ENCODE results near the gene GAL.

GAL gene

GRCh38 chr11:68711114-68711513 lies 26.8 kb downstream of the GAL start:
- no peak overlapping the region for H3K27ac ChIP-seq (replicated peaks; ENCODE audit: low read length)
- H3K79me1 ChIP-seq (ENCODE audit: low read depth, low read length) = no peaks in the 10 kb centered on the region
- H4K91ac ChIP-seq (ENCODE audit: low read depth, low read length, poor library complexity) = no peak overlapping the region
- no peak overlapping the region for H4K8ac ChIP-seq (ENCODE audit: low read depth, low read length)
- peak overlapping the region; percentile 64 for H3K9ac ChIP-seq (ENCODE audit: low read depth, low read length, poor library complexity)
- H3K4ac ChIP-seq (ENCODE audit: low read length) = no peak overlapping the region
- peaks cover 0 to 38% (median 13%) of the 10 kb centered on the region in 3 experiments for H3K27me3 ChIP-seq (ENCODE audit: control insufficient read depth in 3 of 3, insufficient read depth in 3 of 3, low read depth in 1 of 3, low read length in 3 of 3)
- peaks cover 15 to 22% of the 10 kb centered on the region in 2 donors for H3K4me1 ChIP-seq (ENCODE audit: control insufficient read depth in 2 of 2, insufficient read depth in 1 of 2, low read depth in 1 of 2, low read length in 2 of 2)
- H2AFZ ChIP-seq (ENCODE audit: low read length) = no peak overlapping the region
- no peak overlapping the region for H3K4me3 ChIP-seq (ENCODE audit: low read length in 2 of 2)
- H2BK120ac ChIP-seq (ENCODE audit: low read depth, low read length) = no peak overlapping the region
- no peaks in the 10 kb centered on the region for H3K36me3 ChIP-seq (replicated peaks in 1 of 2; ENCODE audit: control insufficient read depth in 2 of 2, insufficient read depth in 2 of 2, low read length in 2 of 2)
- WGBS, 2 donors (ENCODE audit: extremely low coverage in 2 of 2, insufficient read length in 2 of 2, insufficient replicate concordance in 1 of 2) = 100% methylated on average over 3 to 6 of the region's 8 CpGs
- H3K4me2 ChIP-seq (ENCODE audit: insufficient read depth, low read length, poor library complexity, severe bottlenecking) = no peak overlapping the region
- H2BK15ac ChIP-seq (ENCODE audit: low read length) = no peak overlapping the region
- no peak overlapping the region for H2AK5ac ChIP-seq (ENCODE audit: low read depth, low read length)
- H3K14ac ChIP-seq (ENCODE audit: low read length) = peak overlapping the region; percentile 59
- peaks cover 0 to 3% of the 10 kb centered on the region in 2 donors for H3K9me3 ChIP-seq (replicated peaks in 1 of 2; ENCODE audit: control insufficient read depth in 2 of 2, insufficient read depth in 1 of 2, low read depth in 1 of 2, low read length in 2 of 2)
- H3K18ac ChIP-seq (ENCODE audit: low read length) = no peak overlapping the region
- no peak overlapping the region for H3K23ac ChIP-seq (ENCODE audit: low read depth, low read length, poor library complexity)
- H2BK5ac ChIP-seq (ENCODE audit: low read length) = no peak overlapping the region
- no peak for DNase-seq (ENCODE audit: low spot score)
- no peak overlapping the region for H2BK12ac ChIP-seq (ENCODE audit: low read length)

GRCh38 chr11:68714060-68714856 lies 29.9 kb downstream of the GAL start:
- no peak for DNase-seq (ENCODE audit: low spot score)
- no peak overlapping the region for H3K4ac ChIP-seq (ENCODE audit: low read length)
- no peak overlapping the region for H2BK5ac ChIP-seq (ENCODE audit: low read length)
- H3K9me3 ChIP-seq (replicated peaks in 1 of 2; ENCODE audit: control insufficient read depth in 2 of 2, insufficient read depth in 1 of 2, low read depth in 1 of 2, low read length in 2 of 2) = peaks cover 3 to 5% of the 10 kb centered on the region in 2 donors
- peaks cover 8 to 13% of the 10 kb centered on the region in 2 donors for H3K4me1 ChIP-seq (ENCODE audit: control insufficient read depth in 2 of 2, insufficient read depth in 1 of 2, low read depth in 1 of 2, low read length in 2 of 2)
- H3K4me3 ChIP-seq (ENCODE audit: low read length in 2 of 2) = no peak overlapping the region
- no peaks in the 10 kb centered on the region for H3K36me3 ChIP-seq (replicated peaks in 1 of 2; ENCODE audit: control insufficient read depth in 2 of 2, insufficient read depth in 2 of 2, low read length in 2 of 2)
- H3K23ac ChIP-seq (ENCODE audit: low read depth, low read length, poor library complexity) = no peak overlapping the region
- H3K9ac ChIP-seq (ENCODE audit: low read depth, low read length, poor library complexity) = no peak overlapping the region
- H3K79me1 ChIP-seq (ENCODE audit: low read depth, low read length) = no peaks in the 10 kb centered on the region
- no peak overlapping the region for H2BK15ac ChIP-seq (ENCODE audit: low read length)
- no peak overlapping the region for H4K8ac ChIP-seq (ENCODE audit: low read depth, low read length)
- no peak overlapping the region for H3K27ac ChIP-seq (replicated peaks; ENCODE audit: low read length)
- H3K14ac ChIP-seq (ENCODE audit: low read length) = no peak overlapping the region
- no peak overlapping the region for H2AFZ ChIP-seq (ENCODE audit: low read length)
- no peak overlapping the region for H3K4me2 ChIP-seq (ENCODE audit: insufficient read depth, low read length, poor library complexity, severe bottlenecking)
- 100% methylated on average over 1 of the region's 23 CpGs; no CpG with 5 or more reads in 1 of the 2 donors for whole genome bisulfite sequencing, 2 donors (ENCODE audit: extremely low coverage in 2 of 2, insufficient read length in 2 of 2, insufficient replicate concordance in 1 of 2)
- H2BK12ac ChIP-seq (ENCODE audit: low read length) = no peak overlapping the region
- no peak overlapping the region for H2BK120ac ChIP-seq (ENCODE audit: low read depth, low read length)
- H3K27me3 ChIP-seq (ENCODE audit: control insufficient read depth in 3 of 3, insufficient read depth in 3 of 3, low read depth in 1 of 3, low read length in 3 of 3) = peaks cover 0 to 32% (median 7%) of the 10 kb centered on the region in 3 experiments
- H2AK5ac ChIP-seq (ENCODE audit: low read depth, low read length) = no peak overlapping the region
- no peak overlapping the region for H4K91ac ChIP-seq (ENCODE audit: low read depth, low read length, poor library complexity)
- no peak overlapping the region for H3K18ac ChIP-seq (ENCODE audit: low read length)

GRCh38 chr11:68715456-68716122 lies 31.2 kb downstream of the GAL start:
- WGBS, 2 donors (ENCODE audit: extremely low coverage in 2 of 2, insufficient read length in 2 of 2, insufficient replicate concordance in 1 of 2) = no CpG with 5 or more reads among the region's 11 CpGs

GRCh38 chr11:68721075-68721474 lies 36.7 kb downstream of the GAL start:
- peak overlapping the region in 1 of 2 donors; percentile 34 for H3K4me3 ChIP-seq (ENCODE audit: low read length in 2 of 2)
- DNase-seq (ENCODE audit: low spot score) = no peak
- no peaks in the 10 kb centered on the region for H3K36me3 ChIP-seq (replicated peaks in 1 of 2; ENCODE audit: control insufficient read depth in 2 of 2, insufficient read depth in 2 of 2, low read length in 2 of 2)
- H3K79me1 ChIP-seq (ENCODE audit: low read depth, low read length) = no peaks in the 10 kb centered on the region
- no peaks in the 10 kb centered on the region for H3K4me1 ChIP-seq (ENCODE audit: control insufficient read depth in 2 of 2, insufficient read depth in 1 of 2, low read depth in 1 of 2, low read length in 2 of 2)
- H2AFZ ChIP-seq (ENCODE audit: low read length) = no peak overlapping the region
- H3K23ac ChIP-seq (ENCODE audit: low read depth, low read length, poor library complexity) = no peak overlapping the region
- H2BK15ac ChIP-seq (ENCODE audit: low read length) = no peak overlapping the region
- H3K4ac ChIP-seq (ENCODE audit: low read length) = no peak overlapping the region
- no peak overlapping the region for H2BK120ac ChIP-seq (ENCODE audit: low read depth, low read length)
- no peak overlapping the region for H3K27ac ChIP-seq (replicated peaks; ENCODE audit: low read length)
- no CpG with 5 or more reads among the region's 2 CpGs for WGBS, 2 donors (ENCODE audit: extremely low coverage in 2 of 2, insufficient read length in 2 of 2, insufficient replicate concordance in 1 of 2)
- H3K4me2 ChIP-seq (ENCODE audit: insufficient read depth, low read length, poor library complexity, severe bottlenecking) = no peak overlapping the region
- no peak overlapping the region for H2BK12ac ChIP-seq (ENCODE audit: low read length)
- peaks cover 0 to 4% (median 0%) of the 10 kb centered on the region in 3 experiments for H3K27me3 ChIP-seq (ENCODE audit: control insufficient read depth in 3 of 3, insufficient read depth in 3 of 3, low read depth in 1 of 3, low read length in 3 of 3)
- H3K9ac ChIP-seq (ENCODE audit: low read depth, low read length, poor library complexity) = no peak overlapping the region
- peaks cover 2 to 10% of the 10 kb centered on the region in 2 donors for H3K9me3 ChIP-seq (replicated peaks in 1 of 2; ENCODE audit: control insufficient read depth in 2 of 2, insufficient read depth in 1 of 2, low read depth in 1 of 2, low read length in 2 of 2)
- no peak overlapping the region for H3K18ac ChIP-seq (ENCODE audit: low read length)
- no peak overlapping the region for H2BK5ac ChIP-seq (ENCODE audit: low read length)
- no peak overlapping the region for H4K91ac ChIP-seq (ENCODE audit: low read depth, low read length, poor library complexity)
- H2AK5ac ChIP-seq (ENCODE audit: low read depth, low read length) = no peak overlapping the region
- H3K14ac ChIP-seq (ENCODE audit: low read length) = no peak overlapping the region
- no peak overlapping the region for H4K8ac ChIP-seq (ENCODE audit: low read depth, low read length)

More at GRCh38 chr11:68715456-68716122, 31.2 kb downstream of the GAL start:
- no peak overlapping the region for H3K4me3 ChIP-seq (ENCODE audit: low read length in 2 of 2)
- H3K4me2 ChIP-seq (ENCODE audit: insufficient read depth, low read length, poor library complexity, severe bottlenecking) = no peak overlapping the region
- no peak overlapping the region for H3K27ac ChIP-seq (replicated peaks; ENCODE audit: low read length)
- H2BK12ac ChIP-seq (ENCODE audit: low read length) = no peak overlapping the region
- H3K36me3 ChIP-seq (replicated peaks in 1 of 2; ENCODE audit: control insufficient read depth in 2 of 2, insufficient read depth in 2 of 2, low read length in 2 of 2) = no peaks in the 10 kb centered on the region
- no peak overlapping the region for H2BK120ac ChIP-seq (ENCODE audit: low read depth, low read length)
- H3K4me1 ChIP-seq (ENCODE audit: control insufficient read depth in 2 of 2, insufficient read depth in 1 of 2, low read depth in 1 of 2, low read length in 2 of 2) = peaks cover 3 to 11% of the 10 kb centered on the region in 2 donors
- no peak overlapping the region for H3K14ac ChIP-seq (ENCODE audit: low read length)
- no peak overlapping the region for H2BK15ac ChIP-seq (ENCODE audit: low read length)
- peaks cover 0 to 26% (median 5%) of the 10 kb centered on the region in 3 experiments for H3K27me3 ChIP-seq (ENCODE audit: control insufficient read depth in 3 of 3, insufficient read depth in 3 of 3, low read depth in 1 of 3, low read length in 3 of 3)
- no peak overlapping the region for H3K9ac ChIP-seq (ENCODE audit: low read depth, low read length, poor library complexity)
- H3K18ac ChIP-seq (ENCODE audit: low read length) = no peak overlapping the region
- H3K79me1 ChIP-seq (ENCODE audit: low read depth, low read length) = no peaks in the 10 kb centered on the region
- no peak overlapping the region for H4K91ac ChIP-seq (ENCODE audit: low read depth, low read length, poor library complexity)
- H3K9me3 ChIP-seq (replicated peaks in 1 of 2; ENCODE audit: control insufficient read depth in 2 of 2, insufficient read depth in 1 of 2, low read depth in 1 of 2, low read length in 2 of 2) = peaks cover 5 to 8% of the 10 kb centered on the region in 2 donors
- no peak overlapping the region for H2AFZ ChIP-seq (ENCODE audit: low read length)
- no peak overlapping the region for H4K8ac ChIP-seq (ENCODE audit: low read depth, low read length)
- DNase-seq (ENCODE audit: low spot score) = no peak
- H3K4ac ChIP-seq (ENCODE audit: low read length) = no peak overlapping the region
- no peak overlapping the region for H3K23ac ChIP-seq (ENCODE audit: low read depth, low read length, poor library complexity)
- no peak overlapping the region for H2BK5ac ChIP-seq (ENCODE audit: low read length)
- no peak overlapping the region for H2AK5ac ChIP-seq (ENCODE audit: low read depth, low read length)
